ENCODE data around the gene CPOX.

CPOX gene

GRCh38 chr3:98596087-98596486 lies 2.7 kb upstream of the CPOX start:
- DNase-seq (ENCODE audit: low read depth, low spot score): no peak

- DNase-seq (ENCODE audit: low read depth, low spot score): no peak
These were observed 1.4 kb upstream of the CPOX start for GRCh38 chr3:98594628-98595324.

- no peak for DNase-seq (ENCODE audit: low read depth, low spot score)
These were observed 971 bp downstream of the CPOX start for GRCh38 chr3:98592345-98592935.

- DNase-seq (ENCODE audit: low read depth, low spot score): no peak
These were observed 3.9 kb downstream of the CPOX start for GRCh38 chr3:98589331-98590036.

- no peak for DNase-seq (ENCODE audit: low read depth, low spot score)
These were observed 5.3 kb downstream of the CPOX start for GRCh38 chr3:98588065-98588464.

- DNase-seq (ENCODE audit: low read depth, low spot score): no peak
These were observed 5.8 kb downstream of the CPOX start for GRCh38 chr3:98587654-98588053.

- no peak for DNase-seq (ENCODE audit: low read depth, low spot score)
These were observed 8.9 kb downstream of the CPOX start for GRCh38 chr3:98584547-98584946.

- no peak for DNase-seq (ENCODE audit: low read depth, low spot score)
These were observed 9.6 kb downstream of the CPOX start for GRCh38 chr3:98583766-98584165.

GRCh38 chr3:98582042-98582441 lies 11.4 kb downstream of the CPOX start:
- DNase-seq (ENCODE audit: low read depth, low spot score): no peak

- DNase-seq (ENCODE audit: low read depth, low spot score): no peak
These were observed 11.9 kb downstream of the CPOX start for GRCh38 chr3:98581474-98581873.

GRCh38 chr3:98580401-98581386 lies 12.7 kb downstream of the CPOX start:
- no peak for DNase-seq (ENCODE audit: low read depth, low spot score)

GRCh38 chr3:98577178-98577895 lies 16.1 kb downstream of the CPOX start:
- DNase-seq (ENCODE audit: low read depth, low spot score): no peak

- no peak for DNase-seq (ENCODE audit: low read depth, low spot score)
These were observed 19.3 kb downstream of the CPOX start for GRCh38 chr3:98574132-98574531.

GRCh38 chr3:98573181-98573728 lies 20.2 kb downstream of the CPOX start:
- DNase-seq (ENCODE audit: low read depth, low spot score): no peak

- no peak for DNase-seq (ENCODE audit: low read depth, low spot score)
These were observed 25.0 kb downstream of the CPOX start for GRCh38 chr3:98568402-98568801.

- DNase-seq (ENCODE audit: low read depth, low spot score): no peak
These were observed 25.6 kb downstream of the CPOX start for GRCh38 chr3:98567666-98568270.

GRCh38 chr3:98565843-98566242 lies 27.6 kb downstream of the CPOX start:
- peak; percentile 6 for DNase-seq (ENCODE audit: low read depth, low spot score)

GRCh38 chr3:98565237-98565643 lies 28.2 kb downstream of the CPOX start:
- DNase-seq (ENCODE audit: low read depth, low spot score): no peak

- DNase-seq (ENCODE audit: low read depth, low spot score): no peak
These were observed 29.0 kb downstream of the CPOX start for GRCh38 chr3:98564282-98565005.
